ENCODE results near the gene MBTD1. TPM values are rescaled to one million over a fixed set of nuclear protein-coding genes. Genes with fewer than 3 reads are reported as not detected.

The MBTD1 gene
- total and polyA plus RNA-seq, 2 of the 8 experiments (the other 6 are each of a cell fraction or from before 2014, with no cell fraction given) = 20.3 to 51.4 TPM

GRCh38 chr17:51188271-51188833 is 71.5 kb downstream of the MBTD1 start (continued):
- TF ChIP-seq CHD7 (IDR thresholded peaks at IDR 0.05; ENCODE audit: insufficient replicate concordance, low read length) (no peak), SUZ12 (IDR thresholded peaks at IDR 0.05; ENCODE audit: low read length) (no peak), USF2 (IDR thresholded peaks at IDR 0.05; ENCODE audit: low read length) (no peak), CBX5 (IDR thresholded peaks at IDR 0.05; ENCODE audit: low read depth, low read length) (no peak), NANOG (IDR thresholded peaks at IDR 0.05; ENCODE audit: insufficient read depth, low read depth, low read length, poor library complexity, severe bottlenecking) (no peak), PHF8 (conservative IDR thresholded peaks at IDR 0.05; ENCODE audit: low read depth, low read length) (no peak), CEBPB (IDR thresholded peaks at IDR 0.05; ENCODE audit: low read depth, low read length) (no peak), SAP30 (IDR thresholded peaks at IDR 0.05; ENCODE audit: insufficient read depth, insufficient replicate concordance, low read length) (no peak), CBX8 (IDR thresholded peaks at IDR 0.05; ENCODE audit: borderline replicate concordance, low read depth, low read length) (no peak)
